NCI-H2081 treated with DMSO at 0.1 percent for 48 hours (cell line): ENCODE measurements around the gene WDSUB1.

Experiments used
- DNase-seq: peaks from one replicate; lab custom pipeline; 2025; lab: John Stamatoyannopoulos, UW

The WDSUB1 gene

DNA sequence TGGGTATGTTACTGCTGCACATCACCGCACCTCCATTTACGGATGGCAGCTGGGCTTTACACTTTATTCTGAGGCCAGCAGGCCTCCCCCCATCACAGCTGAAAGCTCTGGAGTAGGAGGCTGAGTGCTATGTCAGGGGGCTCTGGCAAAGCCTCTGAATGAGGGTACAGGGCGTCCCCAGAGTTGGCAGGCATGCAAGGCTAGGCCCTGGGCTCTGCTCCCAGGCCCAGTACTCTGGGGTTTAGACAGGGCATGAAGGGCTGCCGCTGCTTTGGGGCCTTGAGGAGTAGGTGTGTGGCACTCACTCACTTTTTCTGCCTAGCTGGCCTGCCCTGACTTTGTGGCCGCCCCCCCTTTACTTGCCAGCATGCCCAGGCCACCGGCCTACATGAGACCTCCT is 90.8 kb downstream of the WDSUB1 start:
- DNase-seq: no peak

DNA sequence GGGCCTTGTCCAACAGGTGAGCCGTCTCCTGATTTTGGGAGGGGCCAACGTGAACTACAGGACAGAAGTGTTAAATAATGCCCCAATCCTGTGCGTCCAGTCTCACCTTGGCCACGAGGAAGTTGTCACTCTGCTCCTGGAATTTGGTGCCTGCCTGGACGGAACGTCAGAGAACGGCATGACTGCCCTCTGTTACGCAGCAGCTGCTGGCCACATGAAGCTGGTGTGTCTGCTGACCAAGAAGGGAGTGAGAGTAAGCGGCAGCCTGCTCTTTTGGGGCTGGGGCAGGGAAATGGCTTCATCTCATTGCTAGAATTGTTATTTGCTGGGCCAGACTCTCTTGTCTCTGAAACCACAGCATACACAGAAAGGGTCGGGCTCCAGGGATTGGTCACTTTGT is 92.3 kb downstream of the WDSUB1 start:
- no peak for DNase-seq

GRCh38 chr2:159193791-159194190 is 92.7 kb downstream of the WDSUB1 start:
- no peak for DNase-seq

DNA sequence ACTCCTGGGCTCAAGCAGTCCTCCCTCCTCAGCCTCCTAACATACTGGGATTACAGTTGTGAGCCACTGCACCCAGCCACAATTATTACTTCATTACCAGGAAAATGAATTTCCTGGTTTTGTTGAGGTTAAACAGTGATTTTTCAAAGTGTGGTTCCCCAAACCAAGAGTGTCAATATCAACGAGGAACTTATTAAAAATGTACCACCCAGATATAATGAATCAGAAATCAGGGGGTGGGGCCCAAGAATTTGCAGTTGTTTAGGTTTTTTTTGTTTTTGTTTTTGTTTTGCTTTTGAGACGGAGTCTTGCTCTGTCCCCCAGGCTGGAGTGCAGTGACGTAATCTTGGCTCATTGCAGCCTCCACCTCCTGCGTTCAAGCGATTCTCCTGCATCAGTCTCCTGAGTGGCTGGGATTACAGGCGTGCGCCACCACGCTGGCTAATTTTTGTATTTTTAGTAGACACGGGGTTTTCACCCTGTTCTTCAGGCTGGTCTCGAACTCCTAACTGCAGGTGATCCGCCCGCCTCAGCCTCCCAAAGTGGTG is 94.1 kb downstream of the WDSUB1 start:
- DNase-seq: no peak

DNA sequence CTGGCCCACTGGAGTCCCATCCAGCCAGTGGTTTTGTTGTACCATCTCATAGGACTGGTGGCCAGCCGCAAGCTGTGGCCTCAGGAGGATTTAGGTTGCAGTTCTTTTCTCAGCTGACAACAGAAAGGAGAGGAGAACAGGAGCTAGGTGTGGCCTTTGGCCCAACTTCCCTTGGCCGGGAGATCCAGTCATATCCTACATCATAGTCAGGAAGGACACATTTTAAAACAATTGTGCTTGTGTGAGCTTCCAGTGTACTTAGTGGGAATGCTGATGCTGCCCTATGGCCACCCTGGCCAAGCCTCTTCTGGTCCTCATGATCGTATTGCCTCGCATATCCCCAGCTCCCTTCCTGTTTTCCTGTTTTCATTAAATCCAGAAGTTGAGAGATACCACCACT is 98.1 kb downstream of the WDSUB1 start:
- no peak for DNase-seq

DNA sequence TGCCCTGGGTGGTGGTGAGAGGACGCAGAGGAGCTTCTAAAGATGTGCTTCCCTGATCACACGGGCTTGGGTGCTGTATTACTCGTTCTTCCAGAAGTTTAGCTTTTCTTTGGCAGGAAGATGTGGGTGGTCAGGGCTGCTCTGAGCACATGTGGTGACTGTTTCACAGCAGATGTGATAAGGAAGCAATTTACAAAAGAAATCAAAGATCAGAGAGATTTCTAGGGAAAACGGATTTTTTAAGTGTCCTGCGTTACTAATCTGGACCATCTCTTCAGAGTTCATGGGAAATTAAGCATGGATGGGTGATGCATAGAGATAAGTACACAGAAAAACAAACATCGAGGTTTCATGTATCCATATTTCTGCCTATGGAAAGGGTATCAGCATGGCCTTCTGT is 99.4 kb downstream of the WDSUB1 start:
- DNase-seq: no peak

- no peak for DNase-seq
These were observed 100.0 kb downstream of the WDSUB1 start for GRCh38 chr2:159186462-159186861.
